Measurements from ENCODE around the gene ANKRD13B. TPM values are rescaled to one million over a fixed set of nuclear protein-coding genes. Genes with fewer than 3 reads are reported as not detected.

ANKRD13B gene
- total and polyA plus RNA-seq, 2 of the 13 experiments (the other 11 are each of a cell fraction or from before 2014, with no cell fraction given) = 1.7 to 1.8 TPM

- no peak for TF ChIP-seq REST (IDR thresholded peaks at IDR 0.05; ENCODE audit: borderline replicate concordance in 1 of 2, low read depth in 1 of 2, low read length in 2 of 2)
- peak; percentile 61; the same call in 1 of the 2 replicates for TF ChIP-seq ZFP90 (CRISPR knock-in tag; IDR thresholded peaks at IDR 0.05; ENCODE audit: borderline replicate concordance)
- TF ChIP-seq UBTF (CRISPR knock-in tag; IDR thresholded peaks at IDR 0.05) = peak; percentile 86; the same call in 1 of the 2 replicates
- TF ChIP-seq CENPX (CRISPR knock-in tag; IDR thresholded peaks at IDR 0.05) = no peak
- no peak for TF ChIP-seq ZNF18 (CRISPR knock-in tag; IDR thresholded peaks at IDR 0.05; ENCODE audit: insufficient replicate concordance)
- no peak for TF ChIP-seq SMARCC2 (IDR thresholded peaks at IDR 0.05)
- no peak for TF ChIP-seq ZNF101 (CRISPR knock-in tag; IDR thresholded peaks at IDR 0.05; ENCODE audit: borderline replicate concordance, low read depth)
- TF ChIP-seq GMEB1 (CRISPR knock-in tag; IDR thresholded peaks at IDR 0.05; ENCODE audit: borderline replicate concordance) = peak; percentile 19; the same call in 1 of the 2 replicates
- TF ChIP-seq ZNF230 (CRISPR knock-in tag; IDR thresholded peaks at IDR 0.05) = no peak
- TF ChIP-seq ZSCAN5A (CRISPR knock-in tag; IDR thresholded peaks at IDR 0.05; ENCODE audit: borderline replicate concordance) = no peak
- TF ChIP-seq SMYD3 (CRISPR knock-in tag; IDR thresholded peaks at IDR 0.05) = no peak
- TF ChIP-seq HMGXB4 (CRISPR knock-in tag; IDR thresholded peaks at IDR 0.05; ENCODE audit: borderline replicate concordance in 1 of 2, low read depth in 1 of 2) = peak; percentile 73 to 82; a peak in 2 of 4 replicates
Measured at GRCh38 chr17:29565643-29566472, 27.1 kb upstream of the ANKRD13B start (continued).

All from HepG2 (cell line).